HL-60/S4 treated with phorbol 12-myristate 13-acetate at 8.2 ng/mL for 4 days and 3 days (cell line): ENCODE data around the gene SMURF1.

ENCODE experiments used
- in situ Hi-C: fragments of 300-500 bp; cut with MboI; formaldehyde crosslinking; loops from 2 replicates; pipeline ENCODE4 v1.15.0; 2022; ENCODE audit warnings: low sequenced_read_pairs

SMURF1 gene

DNA sequence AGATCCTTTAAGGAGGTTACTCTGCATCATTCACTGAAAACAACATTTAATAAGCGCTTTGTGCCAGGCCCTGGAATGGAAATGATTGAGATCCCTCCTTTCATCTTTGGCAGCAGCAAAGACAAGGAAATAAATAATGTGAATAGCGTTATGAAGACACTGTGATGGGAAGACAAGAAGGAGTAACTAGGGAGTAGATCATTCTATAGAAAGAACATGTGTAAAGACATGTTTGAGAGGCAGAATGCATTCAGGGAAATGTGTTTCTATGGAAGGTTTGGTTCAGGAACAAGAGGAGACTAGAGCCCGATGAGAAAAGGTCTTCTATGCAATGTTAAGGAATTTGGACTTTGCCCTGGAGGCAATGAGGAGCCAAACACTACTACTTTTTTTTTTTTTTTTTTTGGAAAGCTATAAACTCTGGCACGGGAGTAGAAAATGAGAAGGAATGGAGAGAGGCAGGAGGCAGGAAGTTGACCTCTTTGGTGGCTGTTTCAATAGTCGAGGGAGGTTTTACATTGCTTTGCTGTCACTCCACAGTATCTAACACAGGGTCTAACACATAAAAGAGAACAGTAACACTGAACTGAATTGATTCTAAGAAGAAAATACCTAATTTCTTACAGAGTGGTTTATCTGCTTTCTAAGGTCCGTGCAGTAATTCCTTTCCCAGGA lies 44.9 kb downstream of the SMURF1 start:
- in situ Hi-C loops = no loop called here

DNA sequence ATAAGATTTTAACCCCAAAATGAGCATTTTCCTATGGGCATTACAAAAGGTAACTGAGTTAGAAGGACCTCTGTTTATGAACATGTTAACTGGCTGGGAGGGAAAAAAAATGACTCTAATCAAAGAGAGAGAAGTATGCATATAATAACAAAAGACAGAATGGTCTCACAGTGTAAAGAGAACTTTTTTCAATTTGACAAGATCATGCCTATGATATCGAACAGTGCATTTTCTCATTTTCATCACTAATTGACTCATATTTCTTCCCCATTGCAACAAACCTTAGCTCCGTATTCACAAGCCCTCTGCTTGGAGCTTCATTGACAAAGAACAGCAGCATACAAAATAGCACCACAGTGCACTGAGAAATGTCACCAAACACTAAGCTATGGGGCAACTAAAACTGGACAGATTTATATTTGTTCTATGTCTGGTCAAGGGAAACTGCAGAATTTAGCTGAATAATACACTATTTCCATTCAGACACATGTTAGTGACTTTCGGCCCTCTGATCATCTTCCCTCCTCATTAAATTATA lies 45.6 kb downstream of the SMURF1 start:
- in situ Hi-C loops = no loop called here

DNA sequence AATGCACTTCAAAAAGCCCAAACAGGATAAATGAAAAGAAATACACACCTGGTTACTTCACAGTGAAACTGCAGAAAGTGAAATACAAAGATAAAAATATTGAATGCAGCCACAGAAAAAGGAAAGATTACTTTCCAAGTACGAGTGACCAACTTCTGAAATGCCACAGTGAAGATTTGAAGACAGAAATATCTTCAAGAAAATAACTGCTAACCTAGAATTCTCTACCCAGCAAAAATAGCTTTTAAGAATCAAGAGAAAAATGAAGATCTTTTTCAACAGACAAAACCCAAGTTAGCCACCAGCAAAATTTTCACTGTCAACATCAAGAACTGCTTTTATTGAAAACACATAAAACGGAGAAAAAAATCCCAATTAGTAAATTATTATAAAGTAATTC lies 46.2 kb downstream of the SMURF1 start:
- in situ Hi-C loops = no loop called here

DNA sequence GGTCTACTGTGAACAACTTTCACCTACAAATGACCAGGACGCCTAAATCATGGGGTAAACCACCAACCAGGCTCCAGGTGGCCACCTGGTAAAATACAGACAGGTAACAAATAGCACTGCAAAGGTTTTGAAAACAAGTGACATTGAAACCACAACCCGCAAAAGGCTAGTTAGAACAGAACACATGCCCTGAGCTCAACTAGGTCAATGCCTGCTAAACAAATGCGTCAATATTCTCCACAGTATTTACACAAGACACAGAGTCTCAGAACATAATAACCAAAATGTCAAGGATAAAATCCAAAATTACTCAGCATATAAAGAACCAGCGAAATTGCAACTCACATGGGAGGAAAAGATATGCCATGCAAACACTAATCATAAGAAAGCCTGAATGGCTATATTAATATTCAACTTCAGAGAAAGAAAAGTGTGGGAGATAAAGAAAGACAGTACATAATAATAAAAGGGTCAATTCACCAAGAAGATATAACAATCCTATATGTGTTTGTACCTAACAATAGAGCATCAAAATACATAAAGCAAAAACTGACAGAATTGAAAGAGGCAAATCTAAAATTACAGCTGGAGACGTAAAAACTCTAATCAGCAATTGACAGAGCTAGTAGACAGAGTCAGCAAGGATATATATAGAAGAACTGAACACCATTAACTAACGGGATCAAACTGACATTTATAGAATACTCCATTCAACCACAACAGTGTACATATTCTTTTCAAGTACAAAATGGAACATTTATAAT lies 47.6 kb downstream of the SMURF1 start:
- in situ Hi-C loops = no loop called here

DNA sequence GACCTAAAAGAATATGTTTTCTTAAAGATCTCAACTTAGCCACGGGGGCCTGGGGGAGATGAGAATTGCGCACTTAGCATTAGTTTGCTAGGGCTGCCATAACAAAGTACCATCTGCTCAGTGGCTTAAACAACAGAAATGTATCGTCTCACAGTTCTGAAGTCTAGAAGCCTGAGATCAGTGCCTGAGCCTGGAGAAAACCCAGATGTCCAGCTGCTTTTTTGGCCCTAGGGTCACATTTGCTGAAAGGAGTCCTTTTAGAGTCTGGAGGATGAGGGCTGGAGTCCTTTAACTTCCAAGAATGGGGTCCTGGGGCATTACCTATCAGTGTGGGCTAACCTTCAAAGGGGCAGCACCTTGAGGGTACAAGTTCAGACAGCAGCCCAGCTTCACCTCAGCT lies 48.2 kb downstream of the SMURF1 start:
- in situ Hi-C loops = no loop called here

DNA sequence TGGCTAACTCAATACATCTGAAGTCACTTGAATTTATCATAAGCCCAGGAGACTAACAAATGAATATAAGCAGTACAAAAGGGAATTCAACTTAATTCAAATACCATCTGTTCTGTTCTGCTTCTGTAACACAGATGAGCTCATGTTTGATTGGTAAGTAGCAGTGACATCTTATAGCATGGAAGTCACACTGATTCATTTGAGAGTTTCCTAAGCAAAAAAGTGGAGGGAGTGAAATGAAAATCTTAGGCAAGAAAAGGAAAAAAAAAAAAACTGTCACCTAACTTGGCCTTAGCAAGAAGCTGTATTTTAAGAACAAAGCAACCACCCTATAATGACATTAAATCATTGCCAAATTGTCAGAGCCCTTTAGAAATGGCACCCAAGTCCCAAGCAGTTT lies 49.5 kb downstream of the SMURF1 start:
- in situ Hi-C loops = no loop called here

DNA sequence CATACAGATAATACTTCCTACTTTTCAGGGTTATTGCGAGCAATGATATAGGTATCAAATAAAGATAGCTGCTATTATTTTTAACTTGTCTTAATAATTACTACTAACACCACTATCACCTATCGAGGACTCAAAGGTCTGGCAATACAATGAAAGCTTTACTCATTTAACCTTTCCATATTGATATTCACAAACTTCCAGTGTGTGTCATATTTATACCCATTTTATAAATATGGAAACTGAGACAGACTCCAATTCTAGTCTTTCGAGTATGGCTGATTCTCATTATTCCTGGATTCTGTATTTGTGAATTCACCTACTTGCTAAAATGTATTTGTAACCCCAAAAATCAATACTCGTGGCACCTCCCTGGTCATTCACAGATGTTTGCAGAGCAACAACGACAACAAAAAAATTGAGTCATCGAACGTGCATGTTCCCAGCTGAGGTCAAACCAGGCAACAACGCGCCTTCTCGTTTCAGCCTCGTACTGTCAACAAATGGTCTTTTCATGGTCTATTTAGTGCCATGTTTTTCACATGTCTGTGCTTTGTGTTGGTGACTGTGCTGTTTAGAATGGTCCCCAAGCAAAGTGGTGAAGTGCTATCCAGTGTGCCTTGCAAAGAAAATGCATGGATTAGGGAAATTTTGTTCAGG lies 51.7 kb downstream of the SMURF1 start:
- in situ Hi-C loops = no loop called here

DNA sequence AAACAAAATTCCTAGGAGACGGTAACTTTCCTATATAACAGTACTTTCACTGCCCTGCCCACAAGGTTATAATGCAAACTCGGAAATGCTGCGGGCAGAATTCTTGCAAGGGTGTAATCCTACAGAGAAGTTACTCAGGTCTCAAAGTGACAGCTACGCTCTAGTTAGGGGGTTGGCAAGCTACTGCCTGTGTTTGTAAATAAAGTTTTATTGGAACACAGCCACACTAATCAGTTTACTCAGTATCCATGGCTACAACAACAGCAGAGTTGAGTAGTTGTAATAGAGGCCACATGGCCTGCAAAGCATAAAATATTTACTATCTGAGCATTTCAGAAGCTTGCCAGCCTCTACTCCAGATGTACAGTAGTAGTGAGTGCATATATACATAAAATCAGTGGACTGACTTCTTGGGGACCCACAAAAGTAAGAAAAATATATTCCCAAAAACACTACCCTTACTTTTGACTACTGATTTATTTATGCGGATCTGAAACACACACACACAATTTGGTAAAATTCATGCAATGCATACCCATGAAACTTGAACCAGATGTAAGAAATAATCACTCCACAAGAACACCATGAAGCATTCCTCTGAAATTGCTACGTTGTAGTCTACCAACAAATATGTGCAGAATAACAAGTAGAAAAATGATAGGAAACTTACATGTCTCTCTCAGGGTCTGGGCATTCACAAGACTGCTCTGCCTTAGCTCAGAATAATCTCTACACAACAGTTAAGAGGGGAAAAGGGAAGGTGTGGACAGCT lies 53.0 kb downstream of the SMURF1 start:
- in situ Hi-C loops = no loop called here

DNA sequence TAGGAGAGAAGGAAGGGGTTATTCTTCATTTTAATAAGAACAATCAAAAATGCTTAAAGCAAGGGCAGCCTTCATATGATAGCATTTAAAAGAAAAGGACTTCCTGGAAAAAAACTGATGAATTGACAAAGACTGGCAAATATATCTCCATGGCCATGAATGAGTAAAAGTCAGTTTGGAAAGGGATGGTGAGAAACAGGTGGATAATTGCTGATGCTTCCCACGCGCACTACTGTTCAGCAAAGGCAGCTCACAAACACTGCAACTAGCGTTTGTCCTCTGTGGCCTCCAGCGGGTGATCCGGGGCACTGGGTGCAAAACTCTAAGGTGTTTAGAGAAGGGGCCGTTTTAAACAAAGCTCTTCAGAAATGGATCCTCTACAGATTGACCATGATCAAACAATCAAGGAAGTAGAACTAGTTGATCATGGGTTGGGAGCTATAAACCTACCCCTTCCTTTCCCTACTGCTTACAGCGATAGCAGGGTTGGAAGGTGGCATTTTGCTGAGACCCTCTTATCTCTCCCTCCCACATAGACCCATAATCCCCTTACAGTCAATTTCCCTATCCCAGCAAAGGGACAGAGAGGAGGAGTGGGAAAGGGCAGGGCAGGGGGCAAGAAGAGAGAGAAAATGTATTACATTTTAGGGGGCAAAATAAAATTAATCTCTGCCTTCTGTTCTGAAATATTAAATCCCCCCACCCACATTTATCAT lies 53.8 kb downstream of the SMURF1 start:
- in situ Hi-C loops = no loop called here

DNA sequence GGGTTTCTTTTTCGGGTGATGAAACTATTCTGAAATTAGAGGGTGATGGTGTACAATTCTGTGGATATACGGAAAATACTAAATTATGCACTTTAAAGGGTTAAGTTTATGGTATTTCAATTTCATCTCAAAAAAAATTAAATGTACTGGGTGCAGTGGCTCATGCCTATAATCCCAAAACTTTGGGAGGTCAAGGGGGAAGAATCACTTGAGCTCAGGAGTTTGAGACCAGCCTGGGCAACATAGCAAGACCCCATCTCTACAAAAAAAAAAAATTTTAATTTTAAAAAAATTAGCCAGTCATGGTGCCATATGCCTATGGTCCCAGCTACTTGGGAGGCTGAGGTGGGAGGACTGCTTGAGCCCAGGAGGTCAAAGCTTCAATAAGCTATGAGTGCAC lies 57.0 kb downstream of the SMURF1 start:
- in situ Hi-C loops = no loop called here

DNA sequence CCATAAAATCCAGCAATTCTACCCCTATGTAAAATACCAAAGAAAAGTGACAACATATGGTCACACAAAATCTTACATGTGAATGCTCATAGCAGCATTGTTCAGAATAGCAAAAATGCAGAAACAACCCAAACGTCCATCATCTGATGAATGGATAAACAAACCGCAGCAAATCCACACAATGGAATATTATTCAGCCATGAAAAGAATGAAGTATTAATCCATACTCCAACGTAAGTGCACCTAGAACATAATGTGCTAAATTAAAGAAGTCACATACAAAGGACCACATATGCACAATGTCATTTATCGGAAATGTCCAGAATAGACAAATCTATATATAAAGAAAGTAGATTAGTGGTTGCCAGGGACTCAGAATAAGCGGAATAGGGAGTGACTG lies 57.4 kb downstream of the SMURF1 start:
- in situ Hi-C loops = no loop called here

DNA sequence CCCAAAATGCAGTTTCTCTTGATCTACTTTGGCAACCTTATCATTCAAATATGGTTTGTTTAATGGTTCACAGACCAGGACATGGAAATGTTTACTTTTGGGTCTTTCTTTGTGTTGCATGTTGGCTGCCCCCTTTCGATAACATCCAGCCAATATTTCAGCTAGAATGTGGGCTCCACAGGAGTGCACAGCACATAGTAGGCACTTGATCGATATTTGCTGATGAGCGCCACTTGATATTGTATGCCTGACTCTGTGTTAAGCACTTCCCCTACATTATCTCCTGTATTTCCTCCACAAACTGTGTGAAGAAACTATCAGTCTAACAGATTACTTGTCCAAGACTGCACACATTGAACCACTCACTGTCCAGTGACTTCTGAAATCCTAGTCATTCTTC lies 60.2 kb downstream of the SMURF1 start:
- in situ Hi-C loops = no loop called here

DNA sequence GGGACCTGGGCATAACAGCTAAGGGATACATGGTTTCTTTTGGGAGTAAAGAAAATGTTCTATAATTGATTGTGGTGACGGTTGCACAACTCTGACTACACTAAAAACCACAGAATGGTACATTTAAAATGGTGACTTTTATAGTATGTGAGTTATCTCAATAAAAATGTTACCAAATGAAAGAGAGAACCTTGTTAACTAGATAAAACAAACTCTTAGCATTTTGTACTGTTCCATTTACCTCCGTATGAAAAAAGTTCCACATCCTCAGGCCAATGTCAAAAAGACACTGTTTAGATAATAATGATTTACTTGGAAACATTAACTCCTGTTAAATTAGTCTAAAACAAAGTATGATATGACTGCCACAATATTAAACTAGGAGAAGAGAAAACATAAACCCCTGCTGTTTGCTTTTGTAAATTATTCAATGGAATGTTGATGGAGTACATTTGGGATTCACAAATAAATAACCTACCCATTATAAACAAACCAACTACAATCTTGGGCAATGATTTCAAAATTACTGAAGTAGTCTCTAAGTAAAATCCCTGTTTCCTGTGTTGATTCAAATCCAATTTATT lies 60.7 kb downstream of the SMURF1 start:
- in situ Hi-C loops = no loop called here

DNA sequence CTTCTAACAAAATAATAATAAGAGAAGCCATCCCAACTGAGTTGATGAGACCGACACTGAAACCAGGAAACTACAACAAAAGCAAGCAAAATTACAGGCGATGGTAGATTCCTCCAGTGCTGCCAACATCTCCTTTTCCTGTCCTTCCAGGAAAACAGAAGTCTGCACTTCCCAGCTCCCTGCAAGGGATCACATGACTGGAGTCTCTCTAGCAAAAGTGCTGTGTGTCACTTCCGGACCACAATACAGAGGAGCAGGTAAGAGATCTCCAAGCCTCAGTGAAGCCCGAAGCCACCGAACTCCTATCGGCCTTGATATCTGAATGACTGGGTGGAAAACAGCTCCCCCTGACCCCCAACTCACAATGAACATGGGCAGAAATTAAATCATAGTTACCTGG lies 63.2 kb downstream of the SMURF1 start:
- in situ Hi-C loops = no loop called here

DNA sequence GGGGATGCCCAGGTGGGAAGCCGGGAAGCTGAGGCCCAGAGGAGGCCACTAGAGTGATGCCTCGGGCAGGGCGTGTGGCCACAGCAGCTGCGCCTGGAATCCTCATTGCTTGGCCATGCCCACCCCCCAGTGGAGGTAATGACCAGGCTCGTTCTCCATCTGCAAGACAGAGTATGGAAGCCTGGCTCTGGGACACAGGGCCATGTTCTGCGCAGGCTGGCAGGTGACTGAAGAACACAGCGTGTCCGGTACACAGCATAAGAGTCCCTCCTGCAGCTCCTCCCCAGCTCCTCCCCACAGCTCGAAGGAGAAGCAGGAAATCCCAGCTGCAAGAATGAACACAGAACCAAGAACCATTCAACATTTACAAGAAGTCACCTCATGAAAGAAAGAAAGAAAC lies 64.8 kb downstream of the SMURF1 start:
- in situ Hi-C loops = no loop called here

DNA sequence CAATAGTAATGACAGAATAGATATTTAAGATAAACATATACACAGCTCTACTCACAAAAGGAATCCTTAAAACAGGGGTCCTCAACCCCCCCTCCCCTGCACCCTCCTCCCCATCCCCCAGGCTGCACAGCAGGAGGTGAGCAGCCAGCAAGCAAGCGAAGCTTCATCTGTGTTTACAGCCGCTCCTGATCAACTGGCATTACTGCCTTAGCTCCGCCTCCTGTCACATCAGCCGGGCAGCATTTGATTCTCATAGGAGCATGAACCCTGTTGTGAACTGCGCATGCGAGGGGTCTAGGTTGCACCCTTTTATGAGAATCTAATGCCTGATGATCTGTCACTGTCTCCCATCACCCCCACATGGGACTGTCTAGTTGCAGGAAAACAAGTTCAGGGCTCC lies 65.5 kb downstream of the SMURF1 start:
- in situ Hi-C loops = no loop called here

DNA sequence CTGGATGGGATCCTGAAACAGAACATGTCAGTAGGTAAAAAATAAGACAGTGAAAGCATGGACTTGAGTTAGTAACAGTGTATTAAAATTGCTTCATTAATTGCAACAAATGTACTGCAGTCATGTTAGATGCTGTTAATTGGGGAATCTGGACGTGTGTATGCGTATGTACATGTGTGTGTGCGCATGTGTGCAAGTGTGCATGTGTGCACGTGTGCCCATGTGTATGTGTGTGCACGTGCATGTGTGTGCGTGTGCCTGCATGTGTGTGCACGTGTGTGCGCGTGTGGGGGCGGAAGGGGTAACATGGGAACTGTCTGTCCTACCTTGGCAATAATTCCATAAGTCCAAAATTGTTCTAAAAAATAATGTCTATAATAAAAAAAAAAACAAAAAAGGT lies 67.3 kb downstream of the SMURF1 start:
- in situ Hi-C loops = no loop called here

DNA sequence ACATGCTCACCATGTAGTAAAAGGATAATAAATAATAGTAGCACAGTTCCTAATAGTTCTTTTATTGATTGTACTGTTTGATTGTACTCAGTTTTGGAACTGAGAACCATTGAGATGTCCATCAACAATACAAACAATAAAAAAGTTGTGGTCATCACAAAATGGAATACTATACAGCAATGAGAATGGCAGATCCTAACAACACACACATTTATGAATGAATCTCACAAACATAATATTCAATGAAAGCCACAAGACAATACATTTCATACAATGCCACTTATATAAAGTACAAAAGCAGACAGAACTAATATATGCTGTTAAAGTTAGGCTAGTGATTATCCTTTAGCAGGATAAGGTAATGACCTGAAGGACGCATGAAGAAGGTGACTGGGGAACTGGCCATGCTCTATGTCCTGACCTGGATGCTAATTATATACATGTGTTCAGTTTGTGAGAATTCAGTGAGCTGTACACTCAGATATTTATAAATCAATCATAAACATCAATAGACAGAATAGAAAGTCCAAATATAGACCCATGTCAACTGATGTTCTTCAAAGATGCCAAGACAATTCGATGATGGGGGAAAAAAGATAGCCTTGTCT lies 70.0 kb downstream of the SMURF1 start:
- in situ Hi-C loops = no loop called here

DNA sequence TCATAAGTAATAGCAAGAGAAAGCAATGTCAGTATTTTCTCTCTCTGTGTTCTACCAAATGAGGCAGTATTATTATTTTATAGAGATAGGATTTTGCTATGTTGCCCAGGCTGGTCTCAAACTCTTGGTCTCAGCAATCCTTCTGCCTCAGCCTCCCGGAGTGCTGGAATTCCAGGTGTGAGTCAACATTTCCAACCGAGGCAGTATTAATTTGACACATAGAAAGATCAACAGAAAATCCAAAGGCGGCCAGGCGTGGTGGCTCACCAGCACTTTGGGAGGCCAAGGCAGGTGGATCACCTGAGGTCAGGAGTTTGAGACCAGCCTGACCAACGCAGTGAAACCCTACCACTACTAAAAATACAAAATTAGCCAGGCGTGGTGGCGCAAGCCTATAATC lies 71.8 kb downstream of the SMURF1 start:
- in situ Hi-C loops = no loop called here

DNA sequence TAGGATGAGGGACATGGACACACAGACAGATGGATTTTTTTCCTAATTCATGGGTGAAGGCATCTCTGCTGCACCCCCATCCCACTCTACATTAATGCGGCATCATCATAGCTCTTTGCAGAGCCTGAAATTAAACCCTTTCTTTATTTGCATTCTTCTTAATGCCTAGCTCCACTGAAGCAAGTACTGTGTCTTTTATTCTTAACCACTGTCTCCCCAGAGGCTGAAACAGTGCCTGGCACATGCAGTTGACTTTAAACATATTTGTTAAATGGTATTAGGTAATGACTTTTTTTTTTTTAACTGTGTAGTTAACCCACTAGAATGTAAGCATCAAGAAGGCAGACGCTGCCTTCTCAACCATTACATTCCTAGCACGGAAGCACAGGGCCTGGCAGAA lies 73.5 kb downstream of the SMURF1 start:
- in situ Hi-C loops = no loop called here
